GM06990 (cell line): Measurements from ENCODE around the gene LHX2.
"Not testable (repeated sequence)": the region's sequence is repeated elsewhere in the genome, so short reads cannot be mapped to it uniquely, and the experiment has no call there.

Experiments used
- DNase-seq: peaks from one replicate; pipeline ENCODE4 v3.0.0-alpha.2; 2011; ENCODE audit not compliant: insufficient read length; ENCODE audit errors: extremely low read depth
- H3K27me3 ChIP-seq: replicated peaks from 2 replicates; pipeline ENCODE4 v1.6.0; 2011; ENCODE audit warnings: low read length; ENCODE audit not compliant: control insufficient read depth, insufficient read depth
- H3K36me3 ChIP-seq: 2 replicates; pipeline ENCODE4 v1.5.1; 2011; ENCODE audit warnings: low read length; ENCODE audit not compliant: control insufficient read depth, insufficient read depth
- H3K4me3 ChIP-seq: replicated peaks from 2 replicates; pipeline ENCODE4 v1.5.1; 2011; ENCODE audit warnings: low read depth, mild to moderate bottlenecking, control low read depth, low read length
- CTCF ChIP-seq: IDR thresholded peaks from 2 replicates; pipeline ENCODE4 v1.5.1; 2011; ENCODE audit warnings: low read length, control low read depth, mild to moderate bottlenecking, inconsistent platforms; ENCODE audit not compliant: insufficient read depth, poor library complexity, severe bottlenecking

LHX2 gene

GRCh38 chr9:123973590-123974223, 37.9 kb upstream of the LHX2 start:
- Histone ChIP-seq H3K4me3 (no peak overlapping the region), H3K27me3 (no peaks in the 10 kb centered on the region; the same call in 1 of the 2 replicates), H3K36me3 (no peaks in the 10 kb centered on the region)
- no peak for DNase-seq
- TF ChIP-seq CTCF = no peak

GRCh38 chr9:123974471-123974870, 37.1 kb upstream of the LHX2 start:
- TF ChIP-seq CTCF = no peak
- no peaks in the 10 kb centered on the region; the same call in 1 of the 2 replicates for H3K27me3 ChIP-seq
- no peak overlapping the region for H3K4me3 ChIP-seq
- no peaks in the 10 kb centered on the region for H3K36me3 ChIP-seq
- no peak for DNase-seq

- TF ChIP-seq CTCF = no peak
- no peak for DNase-seq
- no peaks in the 10 kb centered on the region; the same call in 1 of the 2 replicates for H3K27me3 ChIP-seq
- no peaks in the 10 kb centered on the region for H3K36me3 ChIP-seq
- H3K4me3 ChIP-seq = no peak overlapping the region
Observed at GRCh38 chr9:123975871-123976270, 35.7 kb upstream of the LHX2 start.

GRCh38 chr9:123976579-123976978, 35.0 kb upstream of the LHX2 start:
- not testable (repeated sequence) for H3K4me3 ChIP-seq, H3K27me3 ChIP-seq, DNase-seq, H3K36me3 ChIP-seq

GRCh38 chr9:123978981-123979380, 32.6 kb upstream of the LHX2 start:
- Histone ChIP-seq H3K36me3 (no peaks in the 10 kb centered on the region), H3K4me3 (no peak overlapping the region), H3K27me3 (no peaks in the 10 kb centered on the region; the same call in 1 of the 2 replicates)
- no peak for DNase-seq
- no peak for TF ChIP-seq CTCF

GRCh38 chr9:123982535-123982934, 29.0 kb upstream of the LHX2 start:
- no peak overlapping the region for H3K4me3 ChIP-seq
- H3K27me3 ChIP-seq = no peaks in the 10 kb centered on the region; the same call in 1 of the 2 replicates
- no peak for DNase-seq
- TF ChIP-seq CTCF = no peak
- no peaks in the 10 kb centered on the region for H3K36me3 ChIP-seq
